T-helper 17 cell (primary cell): ENCODE results near the gene PLEK. TPM values are rescaled to one million over a fixed set of nuclear protein-coding genes. Genes with fewer than 3 reads are reported as not detected.

ENCODE experiments used
- ATAC-seq: fragments of 150-1000 bp; cut with Tn5 transposase; 2 replicates; pipeline ENCODE4 v1.10.0; 2021; ENCODE audit warnings: mild to moderate bottlenecking, moderate library complexity
- DNase-seq, 3 donors: peaks; one replicate each; pipeline versions ENCODE4 v3.0.0 to v3.0.0-alpha.2; 2020 to 2021
- H3K9me3 ChIP-seq: one replicate; pipeline ENCODE4 v1.7.0; 2013; ENCODE audit warnings: low read length, mild to moderate bottlenecking; ENCODE audit not compliant: control insufficient read depth, poor library complexity, severe bottlenecking
- H3K27ac Mint-ChIP-seq: one replicate; pipeline ENCODE4 v1.8.0; 2022; ENCODE audit warnings: mild to moderate bottlenecking, moderate library complexity, mixed read lengths
- H3K27me3 Mint-ChIP-seq: one replicate; pipeline ENCODE4 v1.8.0; 2022; ENCODE audit warnings: mixed read lengths
- H3K36me3 Mint-ChIP-seq: one replicate; pipeline ENCODE4 v1.8.0; 2022; ENCODE audit warnings: low read depth, mixed read lengths
- H3K4me1 Mint-ChIP-seq: one replicate; pipeline ENCODE4 v1.8.0; 2022; ENCODE audit warnings: mild to moderate bottlenecking, mixed read lengths
- H3K4me3 Mint-ChIP-seq: one replicate; pipeline ENCODE4 v1.8.0; 2022; ENCODE audit warnings: mild to moderate bottlenecking, moderate library complexity, mixed read lengths
- total RNA-seq, 4 donors: library from RNA in 2 of 4; stranded (reverse) in 2 of 4; gene quantifications; one replicate each; pipeline ENCODE4 v1.2.3 and lab custom pipeline; 2022 to 2026

The PLEK gene, protein sequence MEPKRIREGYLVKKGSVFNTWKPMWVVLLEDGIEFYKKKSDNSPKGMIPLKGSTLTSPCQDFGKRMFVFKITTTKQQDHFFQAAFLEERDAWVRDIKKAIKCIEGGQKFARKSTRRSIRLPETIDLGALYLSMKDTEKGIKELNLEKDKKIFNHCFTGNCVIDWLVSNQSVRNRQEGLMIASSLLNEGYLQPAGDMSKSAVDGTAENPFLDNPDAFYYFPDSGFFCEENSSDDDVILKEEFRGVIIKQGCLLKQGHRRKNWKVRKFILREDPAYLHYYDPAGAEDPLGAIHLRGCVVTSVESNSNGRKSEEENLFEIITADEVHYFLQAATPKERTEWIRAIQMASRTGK
- 10 to 100 TPM; 18.0 to 34.8 TPM for total RNA-seq
- 0 to 1.7 reads per million in 2 donors for total RNA-seq (lab: John Stamatoyannopoulos, UW)

DNA sequence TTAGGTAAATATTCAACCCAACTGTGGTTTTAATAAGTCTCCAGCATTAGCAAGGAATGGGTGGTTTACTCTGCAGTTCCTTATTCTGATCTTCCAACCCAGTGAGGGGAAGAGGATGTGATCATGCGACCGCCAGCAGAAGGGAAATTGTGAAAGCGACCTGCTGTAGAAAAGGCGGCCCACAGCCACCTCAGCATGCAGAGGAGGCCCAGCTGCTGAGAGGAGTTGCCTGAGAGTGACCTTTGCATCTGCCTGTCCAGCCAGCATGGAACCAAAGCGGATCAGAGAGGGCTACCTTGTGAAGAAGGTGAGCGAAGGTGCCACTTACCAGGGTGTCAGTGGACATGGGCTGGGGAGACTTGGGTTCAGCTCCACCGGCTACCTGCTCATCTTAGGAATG is at the start of gene PLEK:
TSS of gene PLEK (plus strand) at position 196 of the 400 bp plus-strand sequence. CDS start at position 266, 70 bp downstream.
- no peak for DNase-seq
- peak within 1 kb of the TSS; percentile 82 for H3K4me3 Mint-ChIP-seq
- H3K27me3 Mint-ChIP-seq: no peaks in the 10 kb centered on the region
- no peaks in the 10 kb centered on the region for H3K9me3 ChIP-seq
- H3K27ac Mint-ChIP-seq: peak within 1 kb of the TSS; percentile 79
- H3K4me1 Mint-ChIP-seq: peaks cover 13% of the 10 kb centered on the region
- no peaks in the 10 kb centered on the region for H3K36me3 Mint-ChIP-seq
- ATAC-seq: peak; percentile 52

DNA sequence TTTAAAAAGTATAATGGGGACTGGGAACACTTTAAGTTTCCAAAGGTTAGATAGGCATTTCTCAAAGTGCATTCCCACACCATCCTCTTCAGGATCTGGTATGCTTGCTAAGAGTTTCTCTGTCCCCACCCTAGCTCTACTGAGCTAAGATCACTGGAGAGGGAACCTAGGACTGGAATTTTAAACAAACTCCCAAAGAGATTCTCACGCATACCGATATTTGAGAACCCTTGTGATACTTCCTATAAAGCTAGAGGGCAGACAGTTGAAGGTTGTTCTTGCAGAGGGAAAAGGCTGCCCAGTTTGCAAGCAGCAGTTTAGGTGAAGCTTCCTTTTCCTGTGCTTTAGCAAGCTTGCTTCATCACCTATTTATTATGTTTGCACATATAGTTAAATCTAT is 49.0 kb upstream of the PLEK start:
- H3K4me1 Mint-ChIP-seq: peaks cover 9% of the 10 kb centered on the region
- DNase-seq: no peak
- no peak overlapping the region for H3K4me3 Mint-ChIP-seq
- no peaks in the 10 kb centered on the region for H3K9me3 ChIP-seq
- H3K27ac Mint-ChIP-seq: no peak overlapping the region
- ATAC-seq: no peak
- peaks cover 6% of the 10 kb centered on the region for H3K36me3 Mint-ChIP-seq
- peaks cover 48% of the 10 kb centered on the region for H3K27me3 Mint-ChIP-seq

DNA sequence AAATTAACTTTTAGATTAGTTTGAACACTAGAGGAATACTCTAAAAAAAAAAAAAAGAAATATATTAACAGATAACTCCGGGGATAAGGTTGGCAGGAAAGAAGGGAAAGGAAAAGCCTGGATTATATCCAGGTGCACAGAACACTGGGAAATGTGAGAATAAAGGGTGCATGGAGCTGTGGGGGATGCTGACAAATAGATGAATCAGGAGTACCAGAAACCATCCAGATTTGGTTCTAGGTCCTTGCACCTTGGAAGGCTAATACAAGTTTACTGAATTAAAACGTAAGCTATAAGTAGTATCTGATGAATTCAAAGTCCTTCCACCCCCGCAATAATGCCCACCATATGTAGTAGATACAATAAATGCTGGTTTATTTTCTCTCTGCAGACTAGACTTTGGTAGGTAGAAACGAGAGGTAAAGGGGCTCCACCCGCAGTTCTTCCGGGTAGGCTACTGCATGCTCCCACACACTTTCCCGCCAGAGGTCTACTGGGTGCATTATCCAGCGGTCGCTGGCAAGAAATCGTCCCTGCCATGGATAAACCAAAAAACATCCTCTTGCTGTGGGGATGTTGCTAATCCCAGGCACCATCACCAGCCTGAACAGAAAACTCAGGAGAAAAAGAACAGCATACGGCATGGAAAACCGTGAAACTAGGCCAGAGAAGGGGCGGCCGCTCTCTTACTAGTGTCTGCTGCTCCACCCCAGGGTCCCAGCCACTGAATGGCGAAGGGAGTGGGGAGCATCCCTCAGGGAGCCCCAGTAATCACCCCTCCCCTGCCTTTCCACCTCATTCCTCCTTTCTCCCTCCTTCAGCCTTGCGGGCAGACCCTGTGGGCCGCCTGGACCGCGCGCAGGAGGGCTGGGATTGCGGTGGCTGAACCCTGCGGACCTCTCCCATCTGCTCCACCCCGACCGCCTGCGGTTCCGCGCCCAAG is 46.8 kb upstream of the PLEK start:
- Mint-ChIP-seq H3K4me1 (peaks cover 9% of the 10 kb centered on the region), H3K27me3 (peaks cover 41% of the 10 kb centered on the region), H3K36me3 (peaks cover 6% of the 10 kb centered on the region), H3K27ac (no peak overlapping the region), H3K4me3 (peak overlapping the region; percentile 87)
- DNase-seq (no peak), ATAC-seq (no peak)
- no peaks in the 10 kb centered on the region for H3K9me3 ChIP-seq

DNA sequence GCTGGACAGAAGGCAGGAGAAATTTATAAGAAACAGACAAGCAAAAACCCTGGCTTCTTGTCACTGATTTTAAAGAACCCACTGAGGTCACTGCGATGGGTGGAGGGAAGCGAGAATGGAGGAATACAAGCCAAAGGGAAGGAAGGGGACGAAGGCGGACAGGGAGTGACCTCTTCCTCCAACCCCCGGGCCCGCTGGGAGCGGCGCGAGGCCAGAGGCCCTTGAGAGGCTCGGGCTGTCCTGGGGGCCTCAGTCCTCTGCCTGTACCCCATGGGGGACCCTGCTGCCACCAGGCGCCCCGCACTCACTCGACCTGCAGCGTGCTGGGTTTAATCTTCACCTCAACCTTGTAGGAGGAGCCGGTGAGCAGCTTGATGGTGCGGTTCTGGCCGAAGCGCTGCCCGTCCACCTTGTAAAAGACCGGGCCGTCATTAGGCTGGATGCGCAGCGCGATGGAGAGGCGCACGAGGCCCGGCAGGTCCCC is 46.1 kb upstream of the PLEK start:
- no peaks in the 10 kb centered on the region for H3K9me3 ChIP-seq
- Mint-ChIP-seq H3K36me3 (peaks cover 6% of the 10 kb centered on the region), H3K4me3 (peak overlapping the region; percentile 87), H3K4me1 (peaks cover 9% of the 10 kb centered on the region), H3K27me3 (peaks cover 41% of the 10 kb centered on the region), H3K27ac (no peak overlapping the region)
- ATAC-seq (no peak), DNase-seq (no peak)

DNA sequence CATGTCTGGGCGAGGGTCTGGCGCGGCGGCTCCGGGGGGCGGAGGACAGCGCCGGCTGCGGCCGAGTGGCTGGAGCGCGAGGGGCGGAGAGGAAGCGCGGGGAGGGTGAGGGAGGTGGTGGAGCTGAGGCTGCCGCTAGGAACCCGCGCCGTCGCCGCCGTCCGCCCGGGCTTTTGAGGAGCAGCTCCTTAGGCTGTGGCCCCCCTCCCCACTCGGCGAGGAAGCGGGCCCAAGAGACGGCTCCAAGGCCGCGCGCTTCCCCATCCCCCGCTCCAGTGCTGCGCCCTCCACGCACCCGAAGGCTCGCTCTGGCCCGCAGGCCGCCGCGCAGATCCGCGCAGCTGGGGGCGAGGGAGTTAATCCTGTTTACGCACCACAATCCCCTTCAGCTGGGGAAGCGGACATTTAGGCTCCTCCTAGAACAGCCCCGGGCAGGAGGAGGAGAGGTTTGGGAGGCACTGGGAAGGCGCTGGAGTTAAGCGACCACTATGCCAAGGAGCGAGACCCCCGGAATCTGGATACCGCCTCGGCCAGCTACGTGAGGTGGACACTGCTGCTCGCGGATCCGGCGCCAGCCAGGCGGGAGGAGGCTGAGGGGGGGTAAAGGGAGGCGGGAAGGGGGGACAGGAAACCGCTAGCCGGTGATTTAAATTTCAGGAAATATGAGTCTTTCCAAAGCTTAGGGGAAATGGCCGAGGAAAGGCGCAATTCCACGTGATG is 45.5 kb upstream of the PLEK start, which contains the start of gene CNRIP1:
TSS of gene CNRIP1 (minus strand) at position 552 of the 720 bp plus-strand sequence. CDS start at position 3, 549 bp downstream.
- peak within 1 kb of the TSS; percentile 87 for H3K4me3 Mint-ChIP-seq

DNA sequence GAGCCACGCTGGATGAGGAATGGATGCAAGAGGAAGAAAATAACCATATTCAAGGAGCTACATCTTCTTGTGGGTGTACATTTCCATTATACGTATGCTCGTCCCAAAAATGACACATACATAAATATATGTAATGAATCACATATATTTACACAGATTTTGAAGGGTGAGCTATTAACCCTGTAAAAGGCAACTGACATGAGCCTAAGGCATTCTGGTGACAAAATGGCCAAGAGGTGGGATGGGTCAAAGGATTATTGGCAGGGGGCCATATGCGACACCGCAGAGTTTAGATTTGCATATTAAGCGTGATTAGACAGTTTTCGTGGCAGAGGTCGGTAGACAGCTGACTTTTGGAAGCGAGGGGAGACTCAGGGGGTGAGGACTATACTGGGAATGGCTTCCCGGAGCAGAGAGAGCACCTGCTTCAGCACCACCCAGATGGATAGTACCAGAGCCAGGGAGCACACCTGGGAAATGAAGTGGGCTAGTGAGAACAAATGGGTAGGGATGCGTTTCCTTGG is 44.9 kb upstream of the PLEK start:
- peak overlapping the region; percentile 87 for H3K4me3 Mint-ChIP-seq
- peaks cover 9% of the 10 kb centered on the region for H3K4me1 Mint-ChIP-seq
- no peak overlapping the region for H3K27ac Mint-ChIP-seq
- H3K36me3 Mint-ChIP-seq: peaks cover 8% of the 10 kb centered on the region
- no peaks in the 10 kb centered on the region for H3K9me3 ChIP-seq
- no peak for DNase-seq
- no peak for ATAC-seq
- H3K27me3 Mint-ChIP-seq: peaks cover 52% of the 10 kb centered on the region

More for the DNA sequence above, 45.5 kb upstream of the PLEK start, which contains the start of gene CNRIP1:
- Mint-ChIP-seq H3K4me1 (peaks cover 9% of the 10 kb centered on the region), H3K36me3 (peaks cover 6% of the 10 kb centered on the region), H3K27ac (no peak within 1 kb of the TSS), H3K27me3 (peaks cover 46% of the 10 kb centered on the region)
- ATAC-seq (peak; percentile 30), DNase-seq (no peak)
- H3K9me3 ChIP-seq: no peaks in the 10 kb centered on the region

DNA sequence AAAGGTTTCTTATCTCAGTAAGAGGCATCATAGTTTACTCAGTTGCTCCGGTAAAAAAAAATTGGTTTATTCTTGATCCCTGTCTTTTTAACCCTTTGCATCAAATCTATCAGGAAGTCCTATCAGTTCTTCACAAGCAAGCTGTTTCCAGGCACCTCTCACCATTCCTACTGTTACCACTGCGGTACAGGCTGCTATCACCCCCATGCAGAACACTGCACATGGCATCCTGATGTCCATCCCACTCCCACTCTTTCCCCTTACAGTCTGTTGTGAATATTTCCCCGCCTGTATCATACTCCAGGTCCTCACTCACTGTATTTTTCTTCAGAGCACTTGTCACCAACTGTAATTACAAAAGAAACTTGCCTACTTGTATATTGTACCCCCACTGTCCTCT is 40.0 kb upstream of the PLEK start:
- H3K9me3 ChIP-seq: no peaks in the 10 kb centered on the region
- DNase-seq: no peak
- ATAC-seq: no peak
- H3K27ac Mint-ChIP-seq: no peak overlapping the region
- no peak overlapping the region for H3K4me3 Mint-ChIP-seq
- H3K36me3 Mint-ChIP-seq: peaks cover 3% of the 10 kb centered on the region
- H3K27me3 Mint-ChIP-seq: peaks cover 55% of the 10 kb centered on the region
- peaks cover 2% of the 10 kb centered on the region for H3K4me1 Mint-ChIP-seq

DNA sequence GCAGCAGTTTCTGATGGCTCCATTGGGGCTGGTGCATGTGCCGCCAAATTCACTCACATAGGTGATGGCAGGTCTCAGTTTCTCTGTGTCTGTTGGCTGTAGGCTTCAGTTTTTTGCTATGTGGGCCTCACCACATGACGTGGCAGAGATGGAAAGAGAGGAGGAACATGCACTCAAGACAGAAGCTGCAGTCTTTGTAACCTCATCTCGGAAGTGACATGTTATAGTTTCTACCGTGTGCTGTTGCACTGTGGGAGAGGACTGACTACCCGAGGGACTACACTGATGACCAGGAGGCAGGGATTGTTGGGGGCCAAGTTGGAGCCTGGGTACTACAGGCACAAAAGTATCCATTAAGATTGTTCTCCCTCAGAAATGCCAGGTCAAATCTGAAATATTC is 36.2 kb upstream of the PLEK start:
- ATAC-seq (no peak), DNase-seq (no peak)
- H3K4me1 Mint-ChIP-seq: no peaks in the 10 kb centered on the region
- H3K9me3 ChIP-seq: no peaks in the 10 kb centered on the region
- H3K27me3 Mint-ChIP-seq: peaks cover 58% of the 10 kb centered on the region
- no peak overlapping the region for H3K27ac Mint-ChIP-seq
- no peak overlapping the region for H3K4me3 Mint-ChIP-seq
- H3K36me3 Mint-ChIP-seq: peaks cover 3% of the 10 kb centered on the region

DNA sequence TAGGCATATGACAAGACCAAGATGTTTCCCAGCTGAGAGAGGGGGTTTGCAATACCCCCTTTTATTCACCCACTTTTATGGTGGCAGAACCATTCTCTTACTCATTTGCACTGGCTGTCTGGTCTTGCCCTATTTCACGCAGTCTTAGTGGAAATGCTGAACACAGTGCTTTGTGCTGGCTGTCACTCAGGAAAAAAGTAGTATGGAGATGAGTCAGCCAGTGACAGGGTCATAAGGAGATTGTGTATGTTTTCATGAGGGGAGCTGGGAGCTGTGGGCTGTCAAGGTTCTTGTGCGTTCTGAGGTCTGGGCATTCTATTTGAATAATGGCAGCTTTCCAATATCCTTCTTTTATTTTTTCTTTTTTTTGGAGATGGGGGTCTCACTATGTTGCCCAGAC is 34.4 kb upstream of the PLEK start:
- H3K4me3 Mint-ChIP-seq: no peak overlapping the region
- no peaks in the 10 kb centered on the region for H3K36me3 Mint-ChIP-seq
- H3K27me3 Mint-ChIP-seq: peaks cover 42% of the 10 kb centered on the region
- peaks cover 2% of the 10 kb centered on the region for H3K4me1 Mint-ChIP-seq
- DNase-seq (no peak), ATAC-seq (no peak)
- H3K9me3 ChIP-seq: no peaks in the 10 kb centered on the region
- no peak overlapping the region for H3K27ac Mint-ChIP-seq

DNA sequence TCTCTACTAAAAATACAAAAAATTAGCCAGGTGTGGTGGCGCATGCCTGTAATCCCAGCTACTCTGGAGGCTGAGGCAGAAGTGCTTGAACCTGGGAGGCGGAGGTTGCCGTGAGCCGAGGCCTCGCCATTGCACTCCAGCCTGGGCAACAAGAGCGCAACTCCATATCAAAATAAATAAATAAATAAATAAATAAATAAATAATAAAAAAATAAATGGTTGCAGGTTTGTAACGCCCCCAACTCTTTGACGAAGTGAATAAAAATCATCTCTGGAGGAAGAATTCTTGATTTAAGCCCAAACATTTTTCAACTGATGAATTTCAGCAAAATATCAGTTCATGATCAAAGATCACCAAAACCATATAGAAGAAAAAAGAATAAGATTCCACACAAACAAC is 32.1 kb upstream of the PLEK start:
- no peaks in the 10 kb centered on the region for H3K9me3 ChIP-seq
- H3K27ac Mint-ChIP-seq: peak overlapping the region; percentile 9
- ATAC-seq (no peak), DNase-seq (no peak)
- no peak overlapping the region for H3K4me3 Mint-ChIP-seq
- H3K36me3 Mint-ChIP-seq: peaks cover 3% of the 10 kb centered on the region
- H3K27me3 Mint-ChIP-seq: peaks cover 31% of the 10 kb centered on the region
- peaks cover 2% of the 10 kb centered on the region for H3K4me1 Mint-ChIP-seq

DNA sequence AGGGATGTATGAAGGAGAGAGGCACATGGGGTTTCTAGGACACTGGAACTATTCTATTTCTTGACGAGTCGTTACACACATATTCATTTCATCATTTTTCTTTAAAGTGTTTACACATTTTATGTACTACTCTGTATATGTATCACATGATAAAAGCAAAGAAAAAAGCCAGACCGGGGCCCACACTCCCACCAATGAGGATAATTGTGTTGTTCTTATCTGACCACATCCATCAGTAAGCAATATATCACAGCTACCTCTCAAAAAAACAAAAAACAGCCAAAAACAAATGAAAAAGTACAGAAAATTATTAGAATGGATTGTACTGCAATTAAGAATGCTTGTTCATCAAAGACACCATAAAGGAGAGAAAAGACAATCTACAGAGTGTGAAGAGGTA is 31.2 kb upstream of the PLEK start:
- DNase-seq (no peak), ATAC-seq (no peak)
- Mint-ChIP-seq H3K36me3 (peaks cover 3% of the 10 kb centered on the region), H3K27me3 (peaks cover 26% of the 10 kb centered on the region), H3K4me1 (peaks cover 2% of the 10 kb centered on the region), H3K4me3 (no peak overlapping the region), H3K27ac (no peak overlapping the region)
- H3K9me3 ChIP-seq: no peaks in the 10 kb centered on the region

DNA sequence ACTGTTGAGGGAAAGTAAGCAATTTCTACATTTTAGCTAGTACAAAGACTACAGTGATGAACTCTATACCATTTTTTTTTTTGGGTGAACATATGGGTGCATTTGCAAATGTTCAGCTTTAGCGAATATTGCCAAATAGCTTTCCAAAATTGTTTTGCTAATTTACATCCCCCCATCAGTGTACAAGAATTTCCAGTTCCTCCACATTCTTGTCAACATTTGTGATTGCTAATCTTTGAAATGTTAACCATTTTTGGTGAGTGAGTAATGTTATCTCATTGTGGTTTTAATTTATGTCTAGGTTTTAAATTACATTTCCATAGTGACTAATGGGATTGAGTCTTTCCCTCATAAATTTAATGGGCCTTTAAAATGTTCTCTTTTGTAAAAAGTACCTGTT is 28.9 kb upstream of the PLEK start:
- ATAC-seq (no peak), DNase-seq (no peak)
- no peak overlapping the region for H3K27ac Mint-ChIP-seq
- H3K36me3 Mint-ChIP-seq: peaks cover 3% of the 10 kb centered on the region
- peaks cover 24% of the 10 kb centered on the region for H3K27me3 Mint-ChIP-seq
- no peak overlapping the region for H3K4me3 Mint-ChIP-seq
- no peaks in the 10 kb centered on the region for H3K9me3 ChIP-seq
- H3K4me1 Mint-ChIP-seq: peaks cover 2% of the 10 kb centered on the region
